ENCODE data around the gene SPACA4.

DNA sequence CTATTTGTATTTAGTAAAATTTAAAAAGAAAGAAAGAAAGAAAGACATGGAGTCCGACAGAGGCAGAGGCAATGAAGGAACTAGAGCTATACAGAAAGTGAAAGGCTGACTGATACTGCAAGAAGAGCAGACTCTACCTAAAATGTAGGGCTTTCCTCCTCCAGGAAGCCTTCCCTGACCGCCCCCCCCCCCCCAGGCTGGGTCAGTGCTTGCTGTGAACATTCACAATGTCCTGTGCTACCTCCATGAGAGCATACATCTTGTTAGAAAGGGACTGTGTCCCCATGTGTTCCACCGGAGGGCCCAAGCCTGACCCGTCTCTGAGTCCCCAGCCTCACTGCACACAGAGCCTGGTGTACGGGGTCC, 45.1 kb downstream of the SPACA4 start:
- TF ChIP-seq, protein P1, sequence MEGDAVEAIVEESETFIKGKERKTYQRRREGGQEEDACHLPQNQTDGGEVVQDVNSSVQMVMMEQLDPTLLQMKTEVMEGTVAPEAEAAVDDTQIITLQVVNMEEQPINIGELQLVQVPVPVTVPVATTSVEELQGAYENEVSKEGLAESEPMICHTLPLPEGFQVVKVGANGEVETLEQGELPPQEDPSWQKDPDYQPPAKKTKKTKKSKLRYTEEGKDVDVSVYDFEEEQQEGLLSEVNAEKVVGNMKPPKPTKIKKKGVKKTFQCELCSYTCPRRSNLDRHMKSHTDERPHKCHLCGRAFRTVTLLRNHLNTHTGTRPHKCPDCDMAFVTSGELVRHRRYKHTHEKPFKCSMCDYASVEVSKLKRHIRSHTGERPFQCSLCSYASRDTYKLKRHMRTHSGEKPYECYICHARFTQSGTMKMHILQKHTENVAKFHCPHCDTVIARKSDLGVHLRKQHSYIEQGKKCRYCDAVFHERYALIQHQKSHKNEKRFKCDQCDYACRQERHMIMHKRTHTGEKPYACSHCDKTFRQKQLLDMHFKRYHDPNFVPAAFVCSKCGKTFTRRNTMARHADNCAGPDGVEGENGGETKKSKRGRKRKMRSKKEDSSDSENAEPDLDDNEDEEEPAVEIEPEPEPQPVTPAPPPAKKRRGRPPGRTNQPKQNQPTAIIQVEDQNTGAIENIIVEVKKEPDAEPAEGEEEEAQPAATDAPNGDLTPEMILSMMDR (IDR thresholded peaks at IDR 0.05; ENCODE audit: low read depth, low read length, poor library complexity, severe bottlenecking): no peak
- TF ChIP-seq EZH2phosphoT487 (IDR thresholded peaks at IDR 0.05; ENCODE audit: borderline replicate concordance, low read length): no peak
